Keratinocyte (primary cell): ENCODE data around the gene PIH1D1.

Source experiments
- CTCF ChIP-seq, 3 experiments: IDR thresholded peaks in 1 of 3; conservative IDR thresholded peaks in 1 of 3; optimal IDR thresholded peaks in 1 of 3; 2 replicates in 2 of 3; 3 replicates in 1 of 3; pipeline versions ENCODE3 to v1.5.1; 2011; ENCODE audit warnings: low read length in 3 of 3, mild to moderate bottlenecking in 3 of 3, moderate library complexity in 2 of 3, control low read depth in 1 of 3, inconsistent platforms in 1 of 3; ENCODE audit not compliant: insufficient read depth in 2 of 3; ENCODE audit errors: extremely low read depth in 1 of 3
- EZH2 ChIP-seq: IDR thresholded peaks from one replicate; pipeline ENCODE4 v1.6.1; 2012; ENCODE audit warnings: inconsistent platforms, mild to moderate bottlenecking, low read length, moderate library complexity

- TF ChIP-seq CTCF (optimal IDR thresholded peaks at IDR 0.05 in 1 of 3, IDR thresholded peaks at IDR 0.05 in 1 of 3, conservative IDR thresholded peaks at IDR 0.05 in 1 of 3; ENCODE audit: extremely low read depth in 1 of 3, insufficient read depth in 2 of 3, low read length in 3 of 3) (peak in 1 of 3 experiments; percentile 24), EZH2 (no peak)
Observed at GRCh38 chr19:49451430-49452181, at the start of gene PIH1D1.
